ENCODE data around the gene WSCD2. TPM values are rescaled to one million over a fixed set of nuclear protein-coding genes. Genes with fewer than 3 reads are reported as not detected.
"Not testable (repeated sequence)": the region's sequence is repeated elsewhere in the genome, so short reads cannot be mapped to it uniquely, and the experiment has no call there.

WSCD2 gene
- total RNA-seq, 6 experiments from 2014 or later = not detected

DNA sequence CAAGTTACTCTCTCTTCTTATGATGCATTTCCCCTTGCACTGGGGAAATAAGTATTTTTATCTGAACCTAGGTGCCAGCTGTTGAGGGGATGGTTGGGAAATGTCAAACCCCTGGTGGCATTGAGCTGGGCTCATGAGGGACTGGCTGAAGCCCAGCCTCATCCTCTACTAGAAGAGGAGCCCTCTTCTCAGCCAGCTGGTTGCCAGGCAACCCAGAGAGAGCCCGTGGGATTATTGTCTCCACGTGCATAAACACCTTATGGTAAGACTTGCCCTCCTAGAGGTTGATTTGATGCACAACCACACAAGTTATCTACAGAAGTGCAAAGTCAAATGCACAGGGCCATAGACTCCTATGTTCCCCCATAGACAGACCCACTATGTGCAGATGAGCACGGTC lies 89.8 kb downstream of the WSCD2 start:
- H3K36me3 Mint-ChIP-seq (ENCODE audit: low read depth) = peaks cover 11% of the 10 kb centered on the region
- no peak overlapping the region for H3K27ac Mint-ChIP-seq
- no peak for DNase-seq
- H3K4me3 Mint-ChIP-seq = no peak overlapping the region
- H3K9me3 Mint-ChIP-seq = peaks cover 50% of the 10 kb centered on the region
- no peaks in the 10 kb centered on the region for H3K4me1 Mint-ChIP-seq (ENCODE audit: low read depth)
- H3K27me3 Mint-ChIP-seq (ENCODE audit: insufficient read depth) = no peaks in the 10 kb centered on the region
- no peak for TF ChIP-seq CTCF (IDR thresholded peaks at IDR 0.05)

DNA sequence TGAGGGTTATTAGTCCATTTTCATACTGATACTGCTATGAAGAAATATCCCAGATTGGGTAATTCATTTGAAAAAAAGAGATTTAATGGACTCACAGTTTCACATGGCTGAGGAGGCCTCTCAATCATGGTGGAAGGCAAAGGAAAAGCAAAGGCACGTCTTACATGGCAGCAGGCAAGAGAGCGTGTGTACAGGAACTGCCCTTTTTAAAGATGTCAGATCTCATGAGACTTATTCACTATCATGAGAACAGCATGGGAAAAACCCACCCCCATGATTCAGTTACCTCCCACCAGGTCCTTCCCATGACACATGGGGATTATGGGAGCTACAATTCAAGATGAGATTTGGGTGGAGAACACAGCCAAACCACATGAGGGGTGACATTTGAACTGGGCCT lies 96.0 kb downstream of the WSCD2 start:
- DNase-seq; H3K27me3 Mint-ChIP-seq (ENCODE audit: insufficient read depth); H3K4me3 Mint-ChIP-seq; H3K27ac Mint-ChIP-seq; H3K4me1 Mint-ChIP-seq (ENCODE audit: low read depth): not testable (repeated sequence)
- Mint-ChIP-seq H3K36me3 (ENCODE audit: low read depth) (peaks cover 12% of the 10 kb centered on the region), H3K9me3 (peaks cover 45% of the 10 kb centered on the region)

- H3K9me3 Mint-ChIP-seq = peaks cover 53% of the 10 kb centered on the region
- no peak for DNase-seq
Observed at GRCh38 chr12:108226866-108227265, 97.8 kb downstream of the WSCD2 start.

DNA sequence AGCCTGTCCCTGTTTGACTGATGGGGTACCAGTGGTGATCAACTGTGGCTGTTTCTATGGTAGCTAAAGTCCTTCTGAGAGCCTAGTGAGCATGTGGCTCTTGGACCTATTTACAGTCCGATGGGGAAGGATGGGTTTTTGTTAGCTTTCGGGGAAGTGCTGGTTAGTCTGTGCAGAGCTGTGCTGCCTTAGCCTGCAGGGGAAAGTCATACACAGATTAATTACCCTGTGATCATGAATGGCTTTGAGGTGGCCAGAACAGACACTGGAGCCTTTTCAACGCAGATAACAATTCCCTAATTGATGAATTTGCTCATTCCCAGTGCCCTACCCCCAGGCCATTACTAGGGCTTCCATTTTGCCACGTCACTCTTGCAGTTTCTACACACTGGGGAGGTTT lies 99.7 kb downstream of the WSCD2 start:
- Mint-ChIP-seq H3K27ac (no peak overlapping the region), H3K4me3 (no peak overlapping the region), H3K9me3 (peaks cover 59% of the 10 kb centered on the region), H3K36me3 (ENCODE audit: low read depth) (peaks cover 12% of the 10 kb centered on the region), H3K4me1 (ENCODE audit: low read depth) (no peaks in the 10 kb centered on the region), H3K27me3 (ENCODE audit: insufficient read depth) (peaks cover 3% of the 10 kb centered on the region)
- no peak for TF ChIP-seq CTCF (IDR thresholded peaks at IDR 0.05)
- no peak for DNase-seq

More at GRCh38 chr12:108226866-108227265, 97.8 kb downstream of the WSCD2 start:
- Mint-ChIP-seq H3K4me3 (no peak overlapping the region), H3K36me3 (ENCODE audit: low read depth) (peaks cover 12% of the 10 kb centered on the region), H3K27me3 (ENCODE audit: insufficient read depth) (peaks cover 3% of the 10 kb centered on the region), H3K4me1 (ENCODE audit: low read depth) (no peaks in the 10 kb centered on the region), H3K27ac (no peak overlapping the region)
- TF ChIP-seq CTCF (IDR thresholded peaks at IDR 0.05) = no peak

DNA sequence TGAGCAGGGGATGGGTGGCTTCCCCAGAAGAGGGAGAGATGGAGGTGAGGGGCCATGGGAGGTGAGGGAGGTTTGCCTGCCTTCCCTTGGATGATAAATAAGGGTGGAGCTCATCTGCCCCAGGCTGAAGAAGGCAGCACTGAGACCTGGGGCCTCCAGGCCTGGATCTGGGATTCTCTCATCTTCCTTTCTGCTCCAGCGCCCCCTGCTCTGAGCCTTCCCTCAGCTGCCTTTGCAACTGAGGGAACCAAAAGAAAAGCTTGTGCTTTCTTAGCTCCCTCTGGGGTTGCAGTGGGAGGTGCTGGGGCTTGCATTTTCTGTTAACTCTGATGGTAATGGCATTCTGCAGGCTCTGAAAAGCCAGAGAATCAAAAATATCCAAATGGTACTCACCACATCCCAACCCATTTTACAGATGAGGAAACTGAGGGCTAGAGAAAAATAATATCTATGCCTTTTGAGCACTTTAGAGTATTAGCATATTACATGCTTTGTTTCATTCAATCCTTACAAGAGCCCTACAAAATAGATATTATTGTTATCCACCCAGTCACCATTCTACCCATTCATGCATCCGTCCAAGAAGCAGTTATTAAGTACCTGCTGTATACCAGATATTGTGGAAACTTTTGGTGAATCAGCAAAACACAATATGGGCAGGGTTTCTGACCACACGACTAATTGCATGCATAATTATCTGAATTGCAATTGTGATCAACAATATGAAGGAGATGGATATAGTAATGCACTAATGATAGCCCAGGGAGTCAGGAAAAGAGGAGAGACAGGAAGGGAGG lies 102.2 kb downstream of the WSCD2 start:
- TF ChIP-seq CTCF (IDR thresholded peaks at IDR 0.05) = no peak
- Mint-ChIP-seq H3K4me3 (no peak overlapping the region), H3K4me1 (ENCODE audit: low read depth) (no peaks in the 10 kb centered on the region), H3K36me3 (ENCODE audit: low read depth) (peaks cover 5% of the 10 kb centered on the region), H3K27ac (no peak overlapping the region), H3K27me3 (ENCODE audit: insufficient read depth) (no peaks in the 10 kb centered on the region; the same call in 1 of the 2 replicates), H3K9me3 (peaks cover 36% of the 10 kb centered on the region)
- DNase-seq = no peak

DNA sequence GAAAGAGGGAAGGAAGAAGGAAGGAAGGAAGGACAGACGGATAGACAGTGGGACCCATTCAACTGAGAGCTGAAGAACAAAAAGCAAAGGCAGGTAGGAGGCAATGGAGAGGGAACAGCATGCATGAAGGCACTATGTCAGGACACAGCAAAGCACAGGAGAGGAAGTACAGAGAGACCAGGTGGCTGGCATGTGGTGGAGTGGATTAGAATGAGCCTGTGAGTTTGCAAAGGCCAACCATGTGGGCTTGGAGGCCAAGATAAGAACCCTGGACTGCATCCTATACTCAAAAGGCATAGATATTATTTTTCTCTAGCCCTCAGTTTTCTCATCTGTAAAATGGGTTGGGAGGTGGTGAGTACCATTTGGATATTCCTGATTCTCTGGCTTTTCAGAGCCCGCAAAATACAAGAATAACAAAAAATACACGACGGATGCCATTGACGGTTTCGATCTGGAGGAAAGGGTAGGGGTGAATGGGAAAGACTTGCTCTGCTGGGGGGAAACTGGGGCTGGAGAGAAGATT lies 102.9 kb downstream of the WSCD2 start:
- H3K9me3 Mint-ChIP-seq = peaks cover 34% of the 10 kb centered on the region
- no peaks in the 10 kb centered on the region for H3K4me1 Mint-ChIP-seq (ENCODE audit: low read depth)
- TF ChIP-seq CTCF (IDR thresholded peaks at IDR 0.05) = no peak
- H3K27me3 Mint-ChIP-seq (ENCODE audit: insufficient read depth) = no peaks in the 10 kb centered on the region; the same call in 1 of the 2 replicates
- no peak overlapping the region for H3K4me3 Mint-ChIP-seq
- no peak for DNase-seq
- peaks cover 5% of the 10 kb centered on the region for H3K36me3 Mint-ChIP-seq (ENCODE audit: low read depth)
- no peak overlapping the region for H3K27ac Mint-ChIP-seq
